ENCODE data around the gene CRISPLD2. TPM values are rescaled to one million over a fixed set of nuclear protein-coding genes. Genes with fewer than 3 reads are reported as not detected.

The CRISPLD2 gene
- total and polyA plus RNA-seq, 2 donors (not counting 1 experiment from before 2014, with no cell fraction given), result 37.0 to 96.2 TPM

- Histone ChIP-seq H2AFZ (ENCODE audit: low read length) (no peak overlapping the region), H3K79me2 (ENCODE audit: control insufficient read depth, insufficient read depth, low read length) (no peaks in the 10 kb centered on the region), H3K36me3 (ENCODE audit: control insufficient read depth, insufficient read depth, low read length) (peaks cover 6% of the 10 kb centered on the region), H3K4me3 (replicated peaks in 1 of 4; ENCODE audit: control extremely low read depth in 1 of 4, insufficient read depth in 1 of 4, low read depth in 3 of 4, low read length in 4 of 4) (no peak overlapping the region), H3K4me2 (ENCODE audit: extremely low read depth, insufficient read depth, low read length) (no peak overlapping the region), H4K20me1 (ENCODE audit: control insufficient read depth, extremely low read depth, insufficient read depth, low read length) (no peaks in the 10 kb centered on the region), H3K4me1 (ENCODE audit: control insufficient read depth, extremely low read depth, insufficient read depth, low read length) (peaks cover 15% of the 10 kb centered on the region), H3K9me3 (ENCODE audit: control insufficient read depth, insufficient read depth, low read depth, low read length) (no peaks in the 10 kb centered on the region), H3K9ac (ENCODE audit: insufficient read depth, low read length) (no peak overlapping the region), H3K27ac (ENCODE audit: insufficient read depth, low read length) (no peak overlapping the region), H3K27me3 (ENCODE audit: control insufficient read depth, insufficient read depth, low read length) (no peaks in the 10 kb centered on the region)
- TF ChIP-seq CTCF (conservative IDR thresholded peaks at IDR 0.05 in 1 of 2, IDR thresholded peaks at IDR 0.05 in 1 of 2; ENCODE audit: low read depth in 1 of 2, low read length in 2 of 2) (no peak), EZH2 (IDR thresholded peaks at IDR 0.05; ENCODE audit: low read length, missing control alignments) (no peak)
- no peak for DNase-seq (ENCODE audit: low read depth in 2 of 2)
Observed at GRCh38 chr16:84843149-84844048, 23.6 kb downstream of the CRISPLD2 start.

- DNase-seq (ENCODE audit: low read depth in 2 of 2), result no peak
- Histone ChIP-seq H3K27me3 (ENCODE audit: control insufficient read depth, insufficient read depth, low read length) (no peaks in the 10 kb centered on the region), H3K4me3 (replicated peaks in 1 of 4; ENCODE audit: control extremely low read depth in 1 of 4, insufficient read depth in 1 of 4, low read depth in 3 of 4, low read length in 4 of 4) (no peak overlapping the region), H3K4me1 (ENCODE audit: control insufficient read depth, extremely low read depth, insufficient read depth, low read length) (peaks cover 14% of the 10 kb centered on the region), H3K27ac (ENCODE audit: insufficient read depth, low read length) (no peak overlapping the region), H3K4me2 (ENCODE audit: extremely low read depth, insufficient read depth, low read length) (no peak overlapping the region), H2AFZ (ENCODE audit: low read length) (no peak overlapping the region), H3K9me3 (ENCODE audit: control insufficient read depth, insufficient read depth, low read depth, low read length) (no peaks in the 10 kb centered on the region), H4K20me1 (ENCODE audit: control insufficient read depth, extremely low read depth, insufficient read depth, low read length) (no peaks in the 10 kb centered on the region), H3K79me2 (ENCODE audit: control insufficient read depth, insufficient read depth, low read length) (no peaks in the 10 kb centered on the region), H3K9ac (ENCODE audit: insufficient read depth, low read length) (no peak overlapping the region), H3K36me3 (ENCODE audit: control insufficient read depth, insufficient read depth, low read length) (peaks cover 4% of the 10 kb centered on the region)
- TF ChIP-seq EZH2 (IDR thresholded peaks at IDR 0.05; ENCODE audit: low read length, missing control alignments), result no peak
- TF ChIP-seq CTCF (conservative IDR thresholded peaks at IDR 0.05 in 1 of 2, IDR thresholded peaks at IDR 0.05 in 1 of 2; ENCODE audit: low read depth in 1 of 2, low read length in 2 of 2), result no peak
Observed at GRCh38 chr16:84844049-84844350, 24.2 kb downstream of the CRISPLD2 start.

- TF ChIP-seq EZH2 (IDR thresholded peaks at IDR 0.05; ENCODE audit: low read length, missing control alignments), result no peak
- TF ChIP-seq CTCF (conservative IDR thresholded peaks at IDR 0.05 in 1 of 2, IDR thresholded peaks at IDR 0.05 in 1 of 2; ENCODE audit: low read depth in 1 of 2, low read length in 2 of 2), result no peak
- no peak overlapping the region for H2AFZ ChIP-seq (ENCODE audit: low read length)
- H3K27me3 ChIP-seq (ENCODE audit: control insufficient read depth, insufficient read depth, low read length), result no peaks in the 10 kb centered on the region
- no peaks in the 10 kb centered on the region for H3K79me2 ChIP-seq (ENCODE audit: control insufficient read depth, insufficient read depth, low read length)
- no peak overlapping the region for H3K4me2 ChIP-seq (ENCODE audit: extremely low read depth, insufficient read depth, low read length)
- peaks cover 4% of the 10 kb centered on the region for H3K36me3 ChIP-seq (ENCODE audit: control insufficient read depth, insufficient read depth, low read length)
- no peaks in the 10 kb centered on the region for H3K9me3 ChIP-seq (ENCODE audit: control insufficient read depth, insufficient read depth, low read depth, low read length)
- H3K9ac ChIP-seq (ENCODE audit: insufficient read depth, low read length), result no peak overlapping the region
- peaks cover 8% of the 10 kb centered on the region for H3K4me1 ChIP-seq (ENCODE audit: control insufficient read depth, extremely low read depth, insufficient read depth, low read length)
- H3K4me3 ChIP-seq (replicated peaks in 1 of 4; ENCODE audit: control extremely low read depth in 1 of 4, insufficient read depth in 1 of 4, low read depth in 3 of 4, low read length in 4 of 4), result no peak overlapping the region
- no peaks in the 10 kb centered on the region for H4K20me1 ChIP-seq (ENCODE audit: control insufficient read depth, extremely low read depth, insufficient read depth, low read length)
- DNase-seq (ENCODE audit: low read depth in 2 of 2), result no peak
- no peak overlapping the region for H3K27ac ChIP-seq (ENCODE audit: insufficient read depth, low read length)
Observed at GRCh38 chr16:84844559-84845495, 25.0 kb downstream of the CRISPLD2 start.
